Fibroblast of mammary gland (primary cell): ENCODE data around the gene P2RY6.
"Not testable (repeated sequence)": the region's sequence is repeated elsewhere in the genome, so short reads cannot be mapped to it uniquely, and the experiment has no call there.

Source experiments
- DNase-seq: peaks from one replicate; pipeline ENCODE4 v3.0.0-alpha.2; 2010; ENCODE audit warnings: low read depth
- H3K4me3 ChIP-seq: 2 replicates; pipeline ENCODE4 v1.5.1; 2011; ENCODE audit warnings: low read depth, mild to moderate bottlenecking, low read length, moderate library complexity; ENCODE audit not compliant: control insufficient read depth
- CTCF ChIP-seq: conservative IDR thresholded peaks from 2 replicates; pipeline ENCODE4 v1.5.1; 2011; ENCODE audit warnings: low read depth, low read length, inconsistent platforms; ENCODE audit not compliant: control insufficient read depth, insufficient read depth

P2RY6 gene

GRCh38 chr11:73228268-73229134 is 43.6 kb upstream of the P2RY6 start:
- no peak overlapping the region for H3K4me3 ChIP-seq
- TF ChIP-seq CTCF = no peak
- no peak for DNase-seq

- no peak for DNase-seq
- no peak for TF ChIP-seq CTCF
- no peak overlapping the region for H3K4me3 ChIP-seq
These were observed 42.7 kb upstream of the P2RY6 start for GRCh38 chr11:73229321-73229895.

GRCh38 chr11:73229896-73230875 is 42.0 kb upstream of the P2RY6 start:
- no peak for DNase-seq
- TF ChIP-seq CTCF = no peak
- H3K4me3 ChIP-seq = no peak overlapping the region

- no peak for TF ChIP-seq CTCF
- no peak overlapping the region for H3K4me3 ChIP-seq
- no peak for DNase-seq
These were observed 41.2 kb upstream of the P2RY6 start for GRCh38 chr11:73230931-73231330.

- DNase-seq, H3K4me3 ChIP-seq: not testable (repeated sequence)
These were observed 39.7 kb upstream of the P2RY6 start for GRCh38 chr11:73232487-73232886.

GRCh38 chr11:73233211-73233610 is 38.9 kb upstream of the P2RY6 start:
- TF ChIP-seq CTCF = no peak
- DNase-seq = no peak
- H3K4me3 ChIP-seq = no peak overlapping the region
